PC-9 (cell line): Measurements from ENCODE around the gene YTHDF2. TPM values are rescaled to one million over a fixed set of nuclear protein-coding genes. Genes with fewer than 3 reads are reported as not detected.

Source experiments
- BruUV-seq: library from RNA; stranded (reverse); fragments of 400-500 nt; replicated peaks from 2 replicates; lab custom pipeline; 2021; lab: Mats Ljungman, UMichigan
- CTCF ChIA-PET: fragments of 300-600 bp; sonication (Branson Sonifier 250); formaldehyde crosslinking; loops from one replicate; lab custom pipeline; 2022; ENCODE audit warnings: antibody characterized with exemption; lab: Charles Lee
- POLR2A ChIA-PET: fragments of 300-600 bp; sonication (Branson Sonifier 250); formaldehyde crosslinking; loops from one replicate; lab custom pipeline; 2022; ENCODE audit warnings: antibody characterized with exemption; ENCODE audit not compliant: unreplicated experiment; lab: Charles Lee
- DNase-seq, 2 experiments: peaks; one replicate each; pipeline versions ENCODE4 v3.0.0 to v3.0.0-alpha.2; 2015 to 2022; ENCODE audit warnings: mixed read lengths in 1 of 2
- H2AFZ ChIP-seq: fragments of 200-600 bp; sonication (generic); 2 replicates; pipeline ENCODE4 v1.8.1; 2017; ENCODE audit warnings: antibody characterized with exemption
- H3F3A ChIP-seq: fragments of 200-600 bp; sonication (generic); 2 replicates; pipeline ENCODE4 v1.8.1; 2017; ENCODE audit warnings: antibody characterized with exemption, mild to moderate bottlenecking, low read depth; ENCODE audit not compliant: insufficient read depth
- H3K27ac ChIP-seq: fragments of 200-600 bp; sonication (generic); 2 replicates; pipeline ENCODE4 v1.6.1; 2016; ENCODE audit warnings: mixed run types
- H3K27me3 ChIP-seq: fragments of 200-600 bp; sonication (generic); 2 replicates; pipeline ENCODE4 v1.6.1; 2016; ENCODE audit warnings: low read depth, mixed run types; ENCODE audit not compliant: insufficient read depth
- H3K36me3 ChIP-seq: fragments of 200-600 bp; sonication (generic); 2 replicates; pipeline ENCODE4 v1.6.1; 2016; ENCODE audit warnings: low read depth, mixed run types
- H3K4me1 ChIP-seq: fragments of 200-600 bp; sonication (generic); replicated peaks from 2 replicates; pipeline ENCODE4 v1.6.1; 2016; ENCODE audit warnings: mixed run types; ENCODE audit not compliant: insufficient read depth
- H3K4me2 ChIP-seq: fragments of 200-600 bp; sonication (generic); 2 replicates; pipeline ENCODE4 v1.6.1; 2017; ENCODE audit warnings: mixed run types
- H3K4me3 ChIP-seq: fragments of 200-600 bp; sonication (generic); 2 replicates; pipeline ENCODE4 v1.6.1; 2016; ENCODE audit warnings: mixed run types
- H3K79me2 ChIP-seq: fragments of 200-600 bp; sonication (generic); 2 replicates; pipeline ENCODE4 v1.6.1; 2017; ENCODE audit warnings: low read depth, mixed run types
- H3K9me2 ChIP-seq: fragments of 200-600 bp; sonication (generic); 2 replicates; pipeline ENCODE4 v1.8.1; 2017; ENCODE audit warnings: mild to moderate bottlenecking; ENCODE audit not compliant: insufficient read depth
- H3K9me3 ChIP-seq: fragments of 200-600 bp; sonication (generic); 2 replicates; pipeline ENCODE4 v1.8.1; 2016; ENCODE audit warnings: low read depth; ENCODE audit not compliant: insufficient read depth
- H4K20me1 ChIP-seq: fragments of 200-600 bp; sonication (generic); 2 replicates; pipeline ENCODE4 v1.8.1; 2017; ENCODE audit not compliant: insufficient read depth
- EZH2 ChIP-seq: fragments of 200-600 bp; sonication (generic); IDR thresholded peaks from 2 replicates; pipeline ENCODE4 v1.8.0; 2017; ENCODE audit warnings: antibody characterized with exemption, low read depth
- intact Hi-C: fragments of 100-400 bp; cut with micrococcal nuclease; formaldehyde crosslinking; loops from one replicate; pipeline ENCODE4 v1.10.0; 2022; ENCODE audit not compliant: unreplicated experiment
- total RNA-seq: library from RNA; stranded (reverse); gene quantifications from 2 replicates; pipeline ENCODE4 v1.2.3, GENCODE V29; 2021
- TF ChIP-seq, protein P1 (sequence below): fragments of 200-600 bp; sonication (generic); conservative IDR thresholded peaks from 2 replicates; pipeline ENCODE4 v1.6.1; 2017; ENCODE audit warnings: mixed run types, antibody characterized with exemption, mild to moderate bottlenecking, moderate library complexity

Gene YTHDF2
- total RNA-seq, 1 experiment from 2014 or later: 63.4 TPM

DNA sequence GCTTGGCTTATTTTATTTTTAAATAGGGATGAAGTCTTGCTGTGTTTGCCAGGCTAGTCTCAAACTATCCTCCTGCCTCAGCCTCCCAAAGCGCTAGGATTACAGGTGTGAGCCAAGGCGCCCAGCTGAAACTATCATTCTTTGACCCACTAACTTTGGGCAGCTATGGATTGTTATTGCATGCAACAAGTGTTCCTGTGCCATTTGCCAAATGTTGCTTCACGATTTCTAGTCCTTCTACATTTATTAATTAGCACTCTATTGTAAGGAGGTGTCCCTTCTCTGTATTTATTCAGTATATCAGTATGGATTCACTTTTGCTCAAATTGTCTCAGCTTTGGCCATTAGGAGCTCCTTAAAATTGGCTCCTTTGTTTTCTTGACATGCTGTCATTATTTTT is 36.4 kb downstream of the YTHDF2 start:
- Histone ChIP-seq H3K9me3 (no peaks in the 10 kb centered on the region), H3K27me3 (no peaks in the 10 kb centered on the region), H3K27ac (no peak overlapping the region), H3F3A (peaks cover 9% of the 10 kb centered on the region; the same call in 1 of the 2 replicates), H2AFZ (no peak overlapping the region), H3K4me3 (no peak overlapping the region), H3K36me3 (no peaks in the 10 kb centered on the region), H3K79me2 (no peaks in the 10 kb centered on the region), H3K4me1 (no peaks in the 10 kb centered on the region), H3K4me2 (no peak overlapping the region), H4K20me1 (peaks cover 10% of the 10 kb centered on the region), H3K9me2 (no peaks in the 10 kb centered on the region)
- BruUV-seq: no TSS peak
- intact Hi-C loops: no loop called here
- ChIA-PET POLR2A (no interaction called here), CTCF (no interaction called here)
- TF ChIP-seq, protein P1, sequence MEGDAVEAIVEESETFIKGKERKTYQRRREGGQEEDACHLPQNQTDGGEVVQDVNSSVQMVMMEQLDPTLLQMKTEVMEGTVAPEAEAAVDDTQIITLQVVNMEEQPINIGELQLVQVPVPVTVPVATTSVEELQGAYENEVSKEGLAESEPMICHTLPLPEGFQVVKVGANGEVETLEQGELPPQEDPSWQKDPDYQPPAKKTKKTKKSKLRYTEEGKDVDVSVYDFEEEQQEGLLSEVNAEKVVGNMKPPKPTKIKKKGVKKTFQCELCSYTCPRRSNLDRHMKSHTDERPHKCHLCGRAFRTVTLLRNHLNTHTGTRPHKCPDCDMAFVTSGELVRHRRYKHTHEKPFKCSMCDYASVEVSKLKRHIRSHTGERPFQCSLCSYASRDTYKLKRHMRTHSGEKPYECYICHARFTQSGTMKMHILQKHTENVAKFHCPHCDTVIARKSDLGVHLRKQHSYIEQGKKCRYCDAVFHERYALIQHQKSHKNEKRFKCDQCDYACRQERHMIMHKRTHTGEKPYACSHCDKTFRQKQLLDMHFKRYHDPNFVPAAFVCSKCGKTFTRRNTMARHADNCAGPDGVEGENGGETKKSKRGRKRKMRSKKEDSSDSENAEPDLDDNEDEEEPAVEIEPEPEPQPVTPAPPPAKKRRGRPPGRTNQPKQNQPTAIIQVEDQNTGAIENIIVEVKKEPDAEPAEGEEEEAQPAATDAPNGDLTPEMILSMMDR: no peak
- TF ChIP-seq EZH2: no peak
- no peak for DNase-seq

DNA sequence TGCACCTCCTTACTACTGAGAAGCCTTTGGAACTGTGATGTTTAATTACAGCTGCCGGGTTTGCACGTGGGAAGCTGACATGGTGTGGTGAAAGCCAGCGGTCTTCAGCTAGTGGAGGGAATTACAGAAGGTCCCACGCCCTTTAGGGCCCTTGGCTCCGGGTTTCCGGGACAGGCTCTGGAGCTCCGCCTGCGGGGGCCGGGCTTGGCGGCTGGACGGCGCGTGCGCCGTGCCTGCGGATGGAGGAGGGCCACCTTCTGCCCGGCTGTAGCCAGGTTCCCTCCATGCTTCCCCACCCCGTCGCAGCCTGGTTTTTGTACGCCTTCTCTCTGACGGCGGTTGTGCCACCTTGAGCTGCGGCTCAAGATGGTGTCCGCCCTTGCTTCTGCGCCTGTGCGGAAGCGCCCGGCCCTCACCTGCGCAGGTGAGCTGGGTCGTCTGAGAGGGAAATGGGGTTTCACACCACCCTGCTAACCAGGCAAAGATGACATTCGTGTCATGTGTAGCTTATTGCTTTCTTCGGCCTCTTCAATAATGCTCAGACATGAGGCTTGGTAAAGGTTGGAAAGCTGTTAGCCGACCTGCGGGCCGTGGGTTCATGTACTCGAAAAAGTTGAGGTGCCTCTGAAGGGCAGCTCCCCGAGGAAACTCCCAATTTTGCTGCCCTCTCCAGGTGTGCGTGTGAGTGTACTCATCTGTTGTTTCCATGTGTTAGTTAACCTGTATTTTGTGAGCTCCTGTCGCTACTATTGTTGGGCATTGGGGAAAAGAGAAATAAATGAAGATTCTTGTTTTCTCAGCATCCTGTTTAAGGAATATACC is 38.6 kb downstream of the YTHDF2 start:
- H3K79me2 ChIP-seq: no peaks in the 10 kb centered on the region
- intact Hi-C loops: no loop called here
- no peak overlapping the region for H3K4me3 ChIP-seq
- H3K4me1 ChIP-seq: no peaks in the 10 kb centered on the region
- peaks cover 5% of the 10 kb centered on the region; the same call in 1 of the 2 replicates for H3F3A ChIP-seq
- BruUV-seq: TSS peak; percentile 21
- H3K9me3 ChIP-seq: no peaks in the 10 kb centered on the region
- no peak overlapping the region for H2AFZ ChIP-seq
- no peak overlapping the region for H3K27ac ChIP-seq
- POLR2A ChIA-PET: interaction anchor here (0.5 to 1.2 kb wide), 8 partner anchors 16 to 172 kb away, joined by 4 to 14 read pairs (median 6); partner anchors contain the start of genes GMEB1, RNU11, TAF12 and YTHDF2
- H4K20me1 ChIP-seq: no peaks in the 10 kb centered on the region
- TF ChIP-seq EZH2: no peak
- TF ChIP-seq, protein P1: no peak
- H3K9me2 ChIP-seq: no peaks in the 10 kb centered on the region
- DNase-seq: peak in 1 of 2 experiments; percentile 77
- no peaks in the 10 kb centered on the region for H3K27me3 ChIP-seq
- no peak overlapping the region for H3K4me2 ChIP-seq
- H3K36me3 ChIP-seq: no peaks in the 10 kb centered on the region
- CTCF ChIA-PET: interaction anchor here (0.5 to 1.7 kb wide), 4 partner anchors 39 to 381 kb away, joined by 5 to 23 read pairs (median 8); partner anchors contain the start of gene YTHDF2

DNA sequence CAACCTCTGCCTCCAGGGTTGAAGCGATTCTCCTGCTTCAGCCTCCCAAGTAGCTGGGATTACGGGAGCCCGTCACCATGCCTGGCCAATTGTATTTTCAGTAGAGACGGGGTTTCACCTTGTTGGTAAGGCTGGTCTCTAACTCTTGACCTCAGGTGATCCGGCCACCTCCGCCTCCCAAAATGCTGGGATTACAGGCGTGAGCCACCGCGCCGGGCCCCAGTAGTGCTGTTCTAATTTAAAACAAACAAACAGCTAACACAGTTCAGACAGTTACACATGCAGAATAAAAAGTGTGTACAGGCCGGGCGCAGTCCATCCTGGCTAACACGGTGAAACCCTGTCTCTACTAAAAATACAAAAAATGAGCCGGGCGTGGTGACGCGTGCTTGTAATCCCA is 39.6 kb downstream of the YTHDF2 start:
- H3K36me3 ChIP-seq: no peaks in the 10 kb centered on the region
- BruUV-seq: no TSS peak
- ChIA-PET POLR2A (interaction anchor here (0.6 kb wide), 1 partner anchor 173 kb away, joined by 7 read pairs; no protein-coding TSS in a partner anchor), CTCF (interaction anchor here (0.5 to 1.7 kb wide), 4 partner anchors 31 to 382 kb away, joined by 4 to 9 read pairs (median 6); no protein-coding TSS in a partner anchor)
- TF ChIP-seq EZH2: no peak
- TF ChIP-seq, protein P1: no peak
- H3K27ac ChIP-seq: no peak overlapping the region
- DNase-seq: no peak
- H3K4me1 ChIP-seq: no peaks in the 10 kb centered on the region
- intact Hi-C loops: no loop called here
- no peak overlapping the region for H2AFZ ChIP-seq
- no peaks in the 10 kb centered on the region for H4K20me1 ChIP-seq
- no peak overlapping the region for H3K4me2 ChIP-seq
- no peak overlapping the region for H3K4me3 ChIP-seq
- H3K79me2 ChIP-seq: no peaks in the 10 kb centered on the region
- no peaks in the 10 kb centered on the region for H3K9me3 ChIP-seq
- H3F3A ChIP-seq: peaks cover 5% of the 10 kb centered on the region; the same call in 1 of the 2 replicates
- H3K27me3 ChIP-seq: no peaks in the 10 kb centered on the region
- H3K9me2 ChIP-seq: no peaks in the 10 kb centered on the region
